HEK293 (cell line): ENCODE data around the gene CTDSP1.

ENCODE experiments used
- CTCF ChIA-PET: fragments of 350-600 bp; formaldehyde crosslinking; extraction: SDS; loops from one replicate; lab custom pipeline; 2021; ENCODE audit warnings: antibody characterized with exemption; lab: Yijun Ruan, JAX
- POLR2A ChIA-PET: fragments of 300-600 bp; formaldehyde crosslinking; extraction: SDS; loops from one replicate; lab custom pipeline; 2020; ENCODE audit warnings: antibody characterized with exemption, inconsistent platforms; lab: Yijun Ruan, JAX
- H3K27ac ChIP-seq: fragments of 200-500 bp; sonication (Bioruptor generic); 2 replicates; pipeline ENCODE4 v1.5.1; 2014; ENCODE audit warnings: low read depth, low read length, control low read depth, inconsistent platforms; ENCODE audit errors: extremely low read depth
- H3K36me3 ChIP-seq, 2 experiments: fragments of 200-500 bp in 1 of 2; sonication (Bioruptor generic) in 1 of 2; 1 replicate in 1 of 2; 2 replicates in 1 of 2; pipeline ENCODE4 v1.5.1; 2014 to 2017; ENCODE audit warnings: inconsistent platforms in 2 of 2, low read length in 2 of 2; ENCODE audit not compliant: control insufficient read depth in 2 of 2, insufficient read depth in 1 of 2
- H3K4me1 ChIP-seq: fragments of 200-500 bp; sonication (Bioruptor generic); 2 replicates; pipeline ENCODE4 v1.5.1; 2014; ENCODE audit warnings: mild to moderate bottlenecking, low read length, inconsistent platforms; ENCODE audit not compliant: control insufficient read depth, insufficient read depth
- H3K4me3 ChIP-seq: 2 replicates; pipeline ENCODE4 v1.5.1; 2011; ENCODE audit warnings: low read depth, mild to moderate bottlenecking, control low read depth, low read length, moderate library complexity
- H3K9me3 ChIP-seq: fragments of 200-500 bp; sonication (Bioruptor generic); 2 replicates; pipeline ENCODE4 v1.5.1; 2014; ENCODE audit warnings: low read depth, low read length, inconsistent platforms; ENCODE audit not compliant: control insufficient read depth, insufficient read depth
- BCL11B ChIP-seq: fragments of 450-650 bp; formaldehyde crosslinking; IDR thresholded peaks from 2 replicates; pipeline ENCODE4 v1.5.1; 2016; ENCODE audit warnings: low read depth, missing biosample characterization, missing genetic modification characterization
- KLF7 ChIP-seq: fragments of 450-650 bp; formaldehyde crosslinking; IDR thresholded peaks from 2 replicates; pipeline ENCODE4 v1.5.1; 2016; ENCODE audit warnings: missing biosample characterization, missing genetic modification characterization, borderline replicate concordance
- KLF9 ChIP-seq: fragments of 450-650 bp; formaldehyde crosslinking; IDR thresholded peaks from 2 replicates; pipeline ENCODE4 v1.5.1; 2016; ENCODE audit warnings: missing biosample characterization, missing genetic modification characterization, low read depth
- RBAK ChIP-seq: fragments of 450-650 bp; formaldehyde crosslinking; IDR thresholded peaks from 2 replicates; pipeline ENCODE4 v1.5.1; 2016; ENCODE audit warnings: missing biosample characterization, missing genetic modification characterization
- ZBTB48 ChIP-seq: fragments of 450-650 bp; formaldehyde crosslinking; IDR thresholded peaks from 2 replicates; pipeline ENCODE4 v1.5.1; 2016; ENCODE audit warnings: missing biosample characterization, missing genetic modification characterization
- ZFHX2 ChIP-seq: fragments of 450-650 bp; formaldehyde crosslinking; conservative IDR thresholded peaks from 2 replicates; pipeline ENCODE4 v1.5.1; 2016; ENCODE audit warnings: missing biosample characterization, missing genetic modification characterization
- ZFP69B ChIP-seq: fragments of 450-650 bp; formaldehyde crosslinking; IDR thresholded peaks from 2 replicates; pipeline ENCODE4 v1.5.1; 2016; ENCODE audit warnings: missing biosample characterization, missing genetic modification characterization
- ZNF132 ChIP-seq: fragments of 450-650 bp; formaldehyde crosslinking; IDR thresholded peaks from 2 replicates; pipeline ENCODE4 v1.5.1; 2017; ENCODE audit warnings: missing biosample characterization, missing genetic modification characterization, borderline replicate concordance
- ZNF140 ChIP-seq: fragments of 450-650 bp; formaldehyde crosslinking; IDR thresholded peaks from 2 replicates; pipeline ENCODE4 v1.5.1; 2016; ENCODE audit warnings: missing biosample characterization, missing genetic modification characterization
- ZNF169 ChIP-seq: fragments of 450-650 bp; formaldehyde crosslinking; IDR thresholded peaks from 2 replicates; pipeline ENCODE4 v1.5.1; 2016; ENCODE audit warnings: missing biosample characterization, missing genetic modification characterization
- ZNF2 ChIP-seq: fragments of 450-650 bp; formaldehyde crosslinking; IDR thresholded peaks from 2 replicates; pipeline ENCODE4 v1.5.1; 2016; ENCODE audit warnings: missing biosample characterization, missing genetic modification characterization
- ZNF302 ChIP-seq: fragments of 450-650 bp; formaldehyde crosslinking; IDR thresholded peaks from 2 replicates; pipeline ENCODE4 v1.5.1; 2016; ENCODE audit warnings: missing biosample characterization, missing genetic modification characterization, low read depth
- ZNF501 ChIP-seq: fragments of 450-650 bp; formaldehyde crosslinking; IDR thresholded peaks from 2 replicates; pipeline ENCODE4 v1.5.1; 2016; ENCODE audit warnings: missing biosample characterization, missing genetic modification characterization
- ZNF610 ChIP-seq: fragments of 450-650 bp; formaldehyde crosslinking; IDR thresholded peaks from 2 replicates; pipeline ENCODE4 v1.5.1; 2016; ENCODE audit warnings: missing biosample characterization, missing genetic modification characterization, borderline replicate concordance
- ZNF707 ChIP-seq: fragments of 450-650 bp; formaldehyde crosslinking; IDR thresholded peaks from 2 replicates; pipeline ENCODE4 v1.5.1; 2016; ENCODE audit warnings: missing biosample characterization, missing genetic modification characterization
- ZNF747 ChIP-seq: fragments of 450-650 bp; formaldehyde crosslinking; IDR thresholded peaks from 2 replicates; pipeline ENCODE4 v1.5.1; 2016; ENCODE audit warnings: missing biosample characterization, missing genetic modification characterization
- TF ChIP-seq, protein P1 (sequence below): fragments of 450-650 bp; formaldehyde crosslinking; IDR thresholded peaks from 2 replicates; pipeline ENCODE4 v1.5.1; 2016; ENCODE audit warnings: missing biosample characterization, missing genetic modification characterization
- TF ChIP-seq, protein P2 (sequence below): fragments of 450-650 bp; formaldehyde crosslinking; IDR thresholded peaks from 2 replicates; pipeline ENCODE4 v1.5.1; 2016; ENCODE audit warnings: missing biosample characterization, missing genetic modification characterization, low read depth

CTDSP1 gene

DNA sequence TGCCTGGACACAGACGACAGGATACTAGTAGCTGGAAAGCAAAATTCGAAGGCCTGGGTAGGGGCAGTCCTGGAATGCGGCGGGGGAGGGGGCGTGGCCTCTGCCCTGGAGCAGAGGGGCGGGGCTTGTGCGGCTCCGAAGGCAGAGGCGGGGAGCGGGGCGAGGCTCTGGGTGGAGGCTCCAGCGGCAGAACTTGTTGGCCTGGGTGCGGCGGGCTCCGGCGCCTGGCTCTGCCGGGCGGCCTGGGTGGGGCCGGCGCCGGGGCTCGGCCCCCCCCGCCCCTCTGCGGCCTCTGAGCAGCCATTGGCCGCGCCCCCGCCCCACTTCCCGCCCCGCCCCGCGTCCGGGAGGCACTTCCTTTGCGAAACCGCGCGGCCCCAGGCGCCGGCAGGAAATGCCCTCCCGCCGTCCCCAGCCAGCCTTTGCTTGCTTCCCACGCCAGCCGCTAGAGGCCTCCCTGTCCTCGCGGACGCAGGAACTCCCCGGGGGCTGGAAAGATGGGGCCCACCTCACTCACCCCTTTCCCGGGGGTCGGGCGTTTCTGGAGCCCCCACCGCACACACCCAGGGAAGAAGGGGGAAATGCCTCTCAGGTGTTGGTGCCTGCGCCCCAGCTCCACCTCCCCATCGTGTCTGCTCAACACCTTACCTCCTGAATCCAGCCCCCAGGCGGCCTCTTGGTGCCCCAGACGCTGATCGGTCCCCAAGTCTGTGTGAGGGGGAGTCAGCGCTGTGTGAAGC, 6.7 kb downstream of the CTDSP1 start (continued):
- TF ChIP-seq ZNF169 (tag by site-specific recombination) (no peak), ZNF610 (no peak)

DNA sequence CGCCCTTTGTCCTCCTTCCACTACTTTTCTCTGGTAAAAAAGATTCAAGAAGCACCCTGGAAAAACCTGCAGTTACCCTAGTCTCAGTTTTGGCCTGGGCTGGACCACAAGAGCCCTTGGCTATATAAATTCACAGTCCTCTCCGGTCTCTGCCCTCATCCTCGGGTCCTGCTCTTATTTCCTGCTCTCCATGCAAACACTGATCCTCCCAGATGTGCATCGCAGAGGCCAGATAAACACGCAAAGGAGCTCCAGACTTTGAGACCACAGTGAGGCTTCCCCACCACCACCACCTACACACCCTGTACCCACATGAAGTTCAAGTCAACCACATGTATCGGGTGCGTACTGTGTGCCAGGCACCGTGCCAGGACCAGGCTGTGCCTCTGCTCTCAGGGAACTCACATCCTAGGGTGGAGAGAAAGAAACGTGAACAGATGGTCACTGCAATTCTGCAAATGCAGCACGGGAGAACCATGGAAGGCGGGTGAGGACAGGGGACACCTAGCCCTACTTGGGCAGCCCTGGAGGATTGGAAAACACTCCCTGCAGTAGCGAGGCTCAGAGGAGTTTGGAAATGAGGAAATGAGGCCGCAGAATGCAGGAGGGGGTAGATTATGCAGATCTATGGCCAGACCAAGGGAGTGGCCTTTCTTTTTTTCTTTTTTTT, 7.4 kb downstream of the CTDSP1 start:
- Histone ChIP-seq H3K4me1 (peaks cover 7% of the 10 kb centered on the region; the same call in 1 of the 2 replicates), H3K4me3 (peak overlapping the region; percentile 38), H3K36me3 (peaks cover 0 to 33% of the 10 kb centered on the region in 2 experiments; a peak in 1 of 3 replicates), H3K9me3 (no peaks in the 10 kb centered on the region), H3K27ac (peak overlapping the region; percentile 58)
- TF ChIP-seq, protein P1, sequence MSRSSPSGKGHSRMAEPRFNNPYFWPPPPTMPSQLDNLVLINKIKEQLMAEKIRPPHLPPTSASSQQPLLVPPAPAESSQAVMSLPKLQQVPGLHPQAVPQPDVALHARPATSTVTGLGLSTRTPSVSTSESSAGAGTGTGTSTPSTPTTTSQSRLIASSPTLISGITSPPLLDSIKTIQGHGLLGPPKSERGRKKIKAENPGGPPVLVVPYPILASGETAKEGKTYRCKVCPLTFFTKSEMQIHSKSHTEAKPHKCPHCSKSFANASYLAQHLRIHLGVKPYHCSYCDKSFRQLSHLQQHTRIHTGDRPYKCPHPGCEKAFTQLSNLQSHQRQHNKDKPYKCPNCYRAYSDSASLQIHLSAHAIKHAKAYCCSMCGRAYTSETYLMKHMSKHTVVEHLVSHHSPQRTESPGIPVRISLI (tag by site-specific recombination), result peak; percentile 41; the same call in 1 of the 2 replicates
- 0 out of 2 replicates have a peak, but pooled peaks have one; percentile 0 for TF ChIP-seq ZBTB48 (tag by site-specific recombination)
- TF ChIP-seq ZFP69B, result no peak
- TF ChIP-seq ZNF707 (tag by site-specific recombination), result no peak
- no peak for TF ChIP-seq ZNF302 (tag by site-specific recombination)
- TF ChIP-seq KLF9, result no peak
- no peak for TF ChIP-seq ZNF2 (tag by site-specific recombination)
- 0 out of 2 replicates have a peak, but pooled peaks have one; percentile 15 for TF ChIP-seq ZNF501 (tag by site-specific recombination)
- no peak for TF ChIP-seq ZNF747 (tag by site-specific recombination)
- no peak for TF ChIP-seq RBAK (tag by site-specific recombination)
- no peak for TF ChIP-seq ZFHX2
- no peak for TF ChIP-seq BCL11B (tag by site-specific recombination)
- TF ChIP-seq ZNF140, result no peak
- CTCF ChIA-PET, result interaction anchor here (0.5 to 1.3 kb wide), 5 partner anchors 10 to 445 kb away, joined by 3 to 5 read pairs (median 4); no protein-coding TSS in a partner anchor
- POLR2A ChIA-PET, result interaction anchor here (0.8 to 1.6 kb wide), 2 partner anchors 13 to 252 kb away, joined by 3 to 7 read pairs; partner anchors contain the start of genes BCS1L and ZNF142

DNA sequence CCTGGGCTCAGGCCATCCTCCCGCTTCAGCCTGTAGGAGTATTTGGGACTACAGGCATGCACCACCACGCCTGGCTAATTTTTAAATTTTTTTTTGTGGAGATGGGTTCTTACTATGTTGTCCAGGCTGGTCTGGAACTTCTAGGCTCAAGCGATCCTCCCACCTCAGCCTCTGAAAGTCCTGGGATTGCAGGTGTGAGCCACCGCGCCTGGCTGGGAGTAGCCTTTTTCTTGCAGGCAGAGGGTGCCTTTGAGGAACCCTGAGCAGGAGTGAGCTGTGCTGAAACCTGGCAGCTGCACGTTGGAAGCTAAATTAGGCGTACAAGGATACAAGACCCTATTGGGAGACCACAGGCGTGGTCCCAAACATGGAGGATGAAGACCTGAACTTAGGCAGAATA, 8.0 kb downstream of the CTDSP1 start:
- ChIA-PET POLR2A (interaction anchor here (0.7 to 1.2 kb wide), 2 partner anchors 10 to 12 kb away, joined by 3 to 4 read pairs; no protein-coding TSS in a partner anchor), CTCF (interaction anchor here (0.5 kb wide), 1 partner anchor 379 kb away, joined by 3 read pairs; no protein-coding TSS in a partner anchor)
- Histone ChIP-seq H3K4me1 (peaks cover 7% of the 10 kb centered on the region; the same call in 1 of the 2 replicates), H3K36me3 (peaks cover 0 to 27% of the 10 kb centered on the region in 2 experiments; a peak in 1 of 3 replicates), H3K4me3 (no peak overlapping the region), H3K27ac (no peak overlapping the region), H3K9me3 (no peaks in the 10 kb centered on the region)
- no peak for TF ChIP-seq ZNF132
- TF ChIP-seq KLF7 (tag by site-specific recombination), result no peak
- TF ChIP-seq, protein P2, sequence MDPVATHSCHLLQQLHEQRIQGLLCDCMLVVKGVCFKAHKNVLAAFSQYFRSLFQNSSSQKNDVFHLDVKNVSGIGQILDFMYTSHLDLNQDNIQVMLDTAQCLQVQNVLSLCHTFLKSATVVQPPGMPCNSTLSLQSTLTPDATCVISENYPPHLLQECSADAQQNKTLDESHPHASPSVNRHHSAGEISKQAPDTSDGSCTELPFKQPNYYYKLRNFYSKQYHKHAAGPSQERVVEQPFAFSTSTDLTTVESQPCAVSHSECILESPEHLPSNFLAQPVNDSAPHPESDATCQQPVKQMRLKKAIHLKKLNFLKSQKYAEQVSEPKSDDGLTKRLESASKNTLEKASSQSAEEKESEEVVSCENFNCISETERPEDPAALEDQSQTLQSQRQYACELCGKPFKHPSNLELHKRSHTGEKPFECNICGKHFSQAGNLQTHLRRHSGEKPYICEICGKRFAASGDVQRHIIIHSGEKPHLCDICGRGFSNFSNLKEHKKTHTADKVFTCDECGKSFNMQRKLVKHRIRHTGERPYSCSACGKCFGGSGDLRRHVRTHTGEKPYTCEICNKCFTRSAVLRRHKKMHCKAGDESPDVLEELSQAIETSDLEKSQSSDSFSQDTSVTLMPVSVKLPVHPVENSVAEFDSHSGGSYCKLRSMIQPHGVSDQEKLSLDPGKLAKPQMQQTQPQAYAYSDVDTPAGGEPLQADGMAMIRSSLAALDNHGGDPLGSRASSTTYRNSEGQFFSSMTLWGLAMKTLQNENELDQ (tag by site-specific recombination), result no peak
- TF ChIP-seq, protein P1 (tag by site-specific recombination), result 0 out of 2 replicates have a peak, but pooled peaks have one; percentile 9
